HG03342 (cell line): Measurements from ENCODE around the gene TBX1.

ENCODE experiments used
- ATAC-seq: cut with Tn5 transposase; IDR thresholded peaks from one replicate; pipeline ENCODE4 v1.9.1; 2021; ENCODE audit warnings: mild to moderate bottlenecking, moderate library complexity; ENCODE audit not compliant: unreplicated experiment

Gene TBX1

DNA sequence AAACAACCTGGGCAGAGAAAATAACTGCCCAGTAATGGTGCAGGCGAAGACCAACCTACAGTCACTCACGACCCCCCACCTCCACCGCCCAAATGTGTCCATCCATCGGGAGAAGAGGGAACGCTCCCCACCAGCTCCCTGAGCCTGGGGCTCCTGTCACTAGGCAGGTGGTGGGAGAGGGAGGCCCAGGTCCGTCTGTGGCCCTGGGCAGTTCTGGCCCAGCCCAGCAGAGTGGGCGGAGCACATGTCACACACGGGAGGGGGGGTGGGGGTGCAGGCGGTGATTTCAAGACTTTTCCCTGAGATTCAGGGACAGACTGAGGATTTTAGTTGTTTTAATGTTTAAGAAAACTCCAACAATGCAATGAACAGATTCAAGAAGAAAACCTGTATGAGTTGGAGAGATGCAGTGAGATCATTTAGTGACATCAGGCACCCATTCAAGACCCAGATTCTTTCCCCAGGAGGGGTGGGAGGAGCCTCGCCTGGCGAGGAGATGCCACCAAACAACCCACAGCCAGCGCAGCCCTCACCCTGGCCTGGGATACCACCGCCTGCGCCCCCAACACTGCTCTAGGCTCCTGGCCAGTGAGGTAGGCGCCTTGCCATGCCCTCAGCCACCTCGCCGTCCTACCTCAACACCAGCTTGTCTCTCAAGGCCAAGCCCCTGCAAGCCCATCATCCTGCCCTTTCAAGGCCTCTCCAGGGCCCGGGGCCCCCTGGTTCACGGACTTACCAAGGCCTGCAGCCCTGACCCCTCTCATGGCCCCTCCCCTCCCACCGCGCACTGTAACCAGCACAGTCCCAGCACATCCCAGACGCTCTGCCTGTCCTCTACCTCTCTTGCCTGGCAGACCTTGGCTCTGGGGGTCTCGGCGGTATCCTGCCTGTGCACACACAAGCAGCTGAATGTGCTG is 36.8 kb downstream of the TBX1 start:
- no peak for ATAC-seq

DNA sequence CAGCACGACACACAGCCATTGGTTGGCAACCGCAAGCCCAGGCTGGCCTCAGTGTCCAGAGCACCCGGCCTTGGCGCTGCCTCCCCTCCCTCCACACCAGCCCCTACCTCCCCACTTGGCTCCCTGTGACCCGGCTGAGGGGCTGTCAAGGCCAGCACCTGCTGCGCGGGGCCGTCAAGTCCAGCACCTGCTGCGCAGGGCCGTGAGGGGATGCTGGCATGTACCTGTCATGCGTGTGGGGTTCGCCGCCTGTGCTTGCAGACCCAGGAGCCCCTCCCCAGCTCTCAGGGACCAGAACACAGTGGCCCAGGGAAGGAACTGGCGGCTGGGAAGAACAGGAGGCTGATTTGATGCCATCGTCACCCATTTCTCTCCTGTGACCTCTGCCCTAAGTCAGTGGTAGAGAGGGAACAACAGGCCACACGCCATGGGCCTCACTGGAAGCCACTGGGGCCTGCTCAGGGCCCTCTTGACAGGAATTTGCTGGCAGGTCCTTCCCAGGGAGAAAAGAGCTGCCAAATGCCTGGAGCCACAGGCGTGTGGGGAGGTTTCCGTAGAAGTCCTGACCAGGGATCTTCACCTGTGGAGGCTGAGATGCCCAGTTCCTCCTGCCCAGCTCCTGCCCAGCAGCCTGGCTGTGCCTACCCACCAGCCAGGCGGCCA is 37.6 kb downstream of the TBX1 start:
- no peak for ATAC-seq

DNA sequence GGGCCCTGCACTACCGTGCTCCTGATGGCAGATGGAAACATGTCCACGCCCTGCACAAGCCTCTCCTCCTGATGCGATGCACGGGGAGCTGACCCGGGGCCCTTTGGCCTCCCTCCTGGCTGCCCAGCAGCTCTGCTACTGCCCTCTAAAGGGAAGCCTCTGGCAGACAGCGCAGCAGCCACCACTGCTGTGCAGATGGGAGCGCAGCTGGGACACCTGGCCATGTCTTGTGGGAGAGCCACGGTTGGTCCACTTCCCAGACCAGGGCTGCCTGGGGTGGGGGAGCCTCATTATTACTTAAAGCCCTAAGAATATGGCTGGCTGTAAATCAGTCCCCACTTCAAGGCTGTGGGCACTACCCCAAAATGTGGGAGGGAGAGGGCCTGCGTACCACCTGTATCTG is 38.3 kb downstream of the TBX1 start:
- no peak for ATAC-seq

DNA sequence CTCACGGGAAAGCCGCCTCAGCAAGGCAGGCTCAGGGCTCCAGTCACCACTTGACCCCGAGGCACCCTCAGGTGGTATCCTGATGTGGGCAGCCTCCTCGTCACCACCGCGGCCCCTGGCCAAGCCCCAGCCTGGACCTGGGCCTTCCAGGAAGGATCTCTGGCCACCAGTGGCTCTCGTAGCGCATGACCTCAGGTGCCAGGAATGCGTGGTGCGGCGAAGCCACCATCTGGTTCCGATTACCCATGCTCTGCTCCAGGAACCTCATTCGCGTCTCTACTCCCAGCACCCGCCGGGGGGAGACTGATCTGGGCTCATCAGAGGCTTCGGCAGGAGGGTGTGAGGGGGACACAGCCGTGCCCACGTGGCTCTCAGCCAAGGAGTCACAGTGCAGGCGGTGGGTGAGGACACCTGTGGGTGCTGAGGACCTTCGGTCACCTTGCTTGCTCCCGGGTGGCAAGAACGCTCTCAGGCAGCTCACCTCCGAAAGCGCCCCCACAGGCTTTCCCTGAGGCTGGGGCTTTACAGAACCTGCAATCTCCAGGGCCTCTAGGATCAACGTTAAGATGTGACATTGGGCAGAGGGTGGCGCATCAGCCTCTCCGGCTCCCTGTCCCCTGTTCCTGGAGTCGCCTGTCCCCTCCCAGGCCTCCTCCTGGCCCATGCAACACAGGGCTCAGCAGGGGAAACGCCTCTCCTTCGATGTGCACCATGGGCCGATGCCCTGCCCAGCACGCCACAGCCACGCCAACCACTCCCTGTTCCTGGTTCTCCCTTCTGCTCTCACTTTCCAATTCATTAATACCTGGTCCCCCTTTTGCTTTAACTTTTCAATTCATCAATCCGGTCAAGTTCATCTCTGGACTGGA is 39.0 kb downstream of the TBX1 start:
- no peak for ATAC-seq

DNA sequence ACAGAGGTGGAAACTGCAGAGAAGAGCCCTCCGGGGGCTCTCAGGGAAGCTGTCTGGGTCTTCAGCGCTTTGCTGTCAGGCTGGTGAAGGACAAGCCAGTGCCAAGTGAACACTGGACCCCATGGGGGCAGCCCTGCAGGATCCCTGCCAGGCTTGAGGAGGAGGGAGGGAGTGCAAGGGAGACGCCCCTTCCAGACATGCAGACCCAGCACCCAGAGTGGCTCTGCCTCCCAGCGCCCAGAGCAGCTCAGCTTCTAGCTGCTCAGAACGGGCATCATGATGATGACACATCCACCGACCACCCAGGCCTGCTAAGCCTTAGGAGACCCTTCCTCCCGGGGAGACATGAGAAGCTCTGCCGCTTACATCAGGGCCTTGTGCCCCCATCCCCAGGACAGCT is 39.7 kb downstream of the TBX1 start:
- no peak for ATAC-seq

DNA sequence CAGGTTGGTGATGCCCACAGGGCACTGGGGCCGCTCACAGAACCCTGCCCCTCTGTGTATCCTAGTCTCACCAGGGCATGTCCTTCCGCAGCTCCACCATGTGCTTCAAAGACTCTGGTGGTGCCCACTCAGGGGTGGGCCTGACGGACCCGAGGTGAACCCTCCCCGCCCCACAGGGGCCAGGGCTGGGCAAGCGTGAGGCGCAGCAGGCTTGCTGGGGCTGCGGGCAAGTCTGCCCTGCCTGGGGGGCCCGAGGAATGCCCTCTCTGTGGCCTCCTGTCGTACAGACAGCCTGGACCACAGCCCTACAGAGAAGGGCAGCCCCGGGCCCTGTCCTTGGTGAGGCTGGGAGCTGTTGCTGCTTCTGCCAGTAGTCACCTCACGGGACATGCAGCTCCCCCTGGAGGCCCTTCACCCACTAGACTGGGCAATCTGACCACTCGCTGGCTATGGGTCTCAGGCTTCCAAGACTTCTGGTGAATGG is 40.2 kb downstream of the TBX1 start:
- ATAC-seq: no peak

DNA sequence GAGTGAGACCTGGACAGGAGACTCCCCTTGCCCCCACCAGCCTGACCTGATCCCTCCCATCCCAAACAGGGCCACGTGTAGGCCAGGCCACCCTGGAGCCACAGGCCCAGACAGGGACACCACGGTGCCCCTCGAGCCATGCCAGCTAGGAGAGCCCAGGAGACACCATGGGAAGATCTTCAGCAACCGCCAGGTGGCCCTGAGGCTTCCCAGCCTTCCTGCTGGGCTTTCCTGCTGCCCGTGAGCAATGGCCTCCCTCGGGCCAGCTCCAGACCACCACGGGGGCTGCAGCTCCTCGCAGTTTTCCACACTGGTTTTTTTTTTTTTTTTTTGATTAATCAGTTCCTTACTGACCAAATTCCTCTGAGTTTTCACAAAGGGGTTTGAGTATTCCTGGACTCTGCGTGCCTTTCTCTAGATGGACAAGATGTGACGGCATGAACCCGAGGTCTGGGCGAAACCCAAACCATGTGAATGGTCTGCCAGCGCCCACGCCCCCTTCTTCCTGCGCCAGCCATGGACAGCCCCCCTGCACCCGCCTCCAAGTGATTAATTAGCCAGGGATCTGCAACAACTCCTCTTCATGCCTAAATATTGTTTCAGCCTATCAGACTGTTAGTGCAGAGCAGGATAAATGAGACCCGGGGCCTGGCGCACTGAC is 40.9 kb downstream of the TBX1 start:
- no peak for ATAC-seq

DNA sequence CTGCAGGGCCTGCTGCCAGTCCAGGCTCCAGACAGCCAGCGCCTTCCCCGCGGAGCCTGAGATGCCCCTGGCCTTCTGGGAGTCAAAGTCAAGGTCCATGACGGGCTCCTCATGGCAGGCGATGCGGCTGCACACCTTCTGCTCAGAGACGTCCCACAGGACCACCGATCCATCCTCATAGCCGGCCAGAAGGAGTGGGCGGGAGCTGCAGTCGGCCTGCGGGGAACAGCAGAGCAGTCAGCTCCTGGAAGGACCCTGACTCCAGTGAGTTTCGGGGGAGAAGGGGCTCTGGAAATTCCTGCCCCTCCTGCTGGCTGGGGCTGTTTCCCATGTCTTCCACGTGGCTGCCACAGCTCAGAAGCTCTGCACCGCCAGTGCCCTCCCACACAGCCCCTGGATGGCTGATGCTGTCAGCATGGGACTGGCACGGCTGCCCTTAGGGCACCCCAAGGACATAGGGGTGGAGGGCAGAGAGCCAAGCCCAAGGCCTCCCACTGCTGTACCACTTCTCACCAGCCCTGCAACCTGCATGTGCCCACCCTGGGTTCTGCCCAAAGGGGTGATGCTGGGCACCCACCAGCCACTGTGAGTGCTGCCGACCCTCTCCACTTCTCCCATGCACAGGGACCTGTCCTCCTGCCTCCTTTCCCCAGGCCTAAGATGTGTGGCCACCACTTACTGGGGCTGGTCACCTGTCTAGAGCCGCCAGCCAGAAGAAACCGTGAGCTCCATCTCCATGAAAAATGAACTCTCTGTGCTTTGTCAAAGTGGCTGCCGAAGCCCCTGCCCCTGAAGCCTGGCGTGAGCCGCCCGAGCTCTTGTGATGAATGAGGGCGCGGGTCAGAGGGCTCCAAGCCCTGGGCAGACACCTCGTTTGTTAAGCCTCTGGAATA is 41.7 kb downstream of the TBX1 start:
- no peak for ATAC-seq

DNA sequence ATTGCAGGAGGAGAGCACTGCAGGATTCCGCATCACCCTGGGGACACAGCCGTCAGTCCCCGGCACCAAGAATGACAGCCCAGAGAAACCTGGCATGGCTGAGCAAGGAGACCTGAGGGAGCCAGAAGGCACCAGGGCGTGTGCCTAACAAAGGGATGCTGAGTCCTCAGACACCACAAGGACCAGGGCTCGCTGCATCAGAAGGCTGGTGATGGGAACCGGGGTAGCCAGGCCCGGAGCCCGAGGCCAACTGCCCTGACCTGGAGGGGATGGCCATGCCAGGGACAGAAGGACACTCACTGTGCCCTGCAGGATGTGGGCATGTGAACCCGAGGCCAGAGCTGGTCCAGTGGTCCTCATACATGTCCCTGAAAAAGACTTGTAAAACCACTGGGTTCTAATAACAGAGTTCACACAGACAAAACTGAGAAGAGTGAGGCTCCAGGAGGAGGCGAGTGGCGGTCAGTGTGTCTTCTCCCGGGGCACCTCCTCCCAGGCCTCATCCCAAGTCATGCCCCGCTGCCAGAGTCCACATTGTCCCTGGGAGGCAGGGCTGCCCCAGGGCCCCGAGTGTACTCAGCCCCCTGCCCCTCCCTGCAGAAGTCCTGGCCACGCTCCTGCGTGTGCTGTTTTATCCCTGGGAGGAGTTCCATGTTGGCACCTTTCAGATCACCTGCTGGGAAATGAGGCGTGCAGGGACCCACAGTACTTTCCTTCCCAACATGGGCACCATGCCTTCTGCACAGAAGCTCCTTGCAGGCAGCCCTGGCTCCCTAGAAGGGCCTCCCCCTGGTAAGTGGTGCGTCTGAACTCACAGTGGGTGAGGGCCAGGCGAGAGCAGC is 42.5 kb downstream of the TBX1 start:
- ATAC-seq: no peak

DNA sequence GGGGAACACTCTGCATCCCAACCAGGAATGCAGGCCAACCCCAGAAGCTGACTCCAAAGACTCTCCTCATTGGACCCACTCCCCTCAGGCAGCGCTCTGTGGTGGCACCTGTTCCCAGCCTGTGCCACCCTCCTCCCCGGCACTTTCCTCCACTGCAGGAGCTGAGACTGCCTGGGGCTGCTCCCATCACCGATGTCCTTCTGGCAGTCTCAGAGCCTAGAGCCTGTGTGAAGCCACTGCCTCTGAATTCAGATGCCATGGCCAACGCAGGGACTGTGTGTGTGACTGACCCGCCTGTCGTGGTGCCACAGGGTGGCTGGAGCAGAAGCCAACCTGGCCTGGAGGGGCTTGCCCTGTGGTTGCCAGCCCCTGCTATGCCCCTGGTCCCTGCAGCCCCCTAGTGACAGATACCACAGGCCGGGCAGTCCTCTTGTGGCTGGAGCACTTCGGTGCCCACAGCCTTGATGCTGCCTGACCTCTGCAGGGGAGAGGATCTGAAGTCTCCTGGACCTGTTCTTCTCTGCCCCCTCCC is 43.2 kb downstream of the TBX1 start:
- no peak for ATAC-seq

DNA sequence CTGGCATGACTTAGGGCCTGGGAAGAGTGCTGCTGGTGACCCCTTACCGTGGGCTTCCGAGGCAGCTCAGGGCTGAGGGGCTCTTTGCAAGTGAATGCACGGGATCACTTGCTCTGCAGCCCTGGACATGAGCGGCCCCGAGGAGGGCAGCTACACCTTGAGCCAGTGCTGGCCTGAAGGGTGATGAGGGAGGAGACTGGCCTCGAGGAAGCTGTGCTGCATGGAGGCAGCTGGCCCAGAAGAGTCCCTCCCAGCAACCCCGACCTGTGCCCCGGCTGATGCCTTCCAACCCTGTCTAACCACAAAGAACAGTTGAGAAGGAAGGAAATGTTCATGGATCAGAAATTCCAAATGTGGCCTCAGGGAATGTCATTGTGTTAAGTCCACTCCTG is 45.2 kb downstream of the TBX1 start:
- ATAC-seq: no peak

DNA sequence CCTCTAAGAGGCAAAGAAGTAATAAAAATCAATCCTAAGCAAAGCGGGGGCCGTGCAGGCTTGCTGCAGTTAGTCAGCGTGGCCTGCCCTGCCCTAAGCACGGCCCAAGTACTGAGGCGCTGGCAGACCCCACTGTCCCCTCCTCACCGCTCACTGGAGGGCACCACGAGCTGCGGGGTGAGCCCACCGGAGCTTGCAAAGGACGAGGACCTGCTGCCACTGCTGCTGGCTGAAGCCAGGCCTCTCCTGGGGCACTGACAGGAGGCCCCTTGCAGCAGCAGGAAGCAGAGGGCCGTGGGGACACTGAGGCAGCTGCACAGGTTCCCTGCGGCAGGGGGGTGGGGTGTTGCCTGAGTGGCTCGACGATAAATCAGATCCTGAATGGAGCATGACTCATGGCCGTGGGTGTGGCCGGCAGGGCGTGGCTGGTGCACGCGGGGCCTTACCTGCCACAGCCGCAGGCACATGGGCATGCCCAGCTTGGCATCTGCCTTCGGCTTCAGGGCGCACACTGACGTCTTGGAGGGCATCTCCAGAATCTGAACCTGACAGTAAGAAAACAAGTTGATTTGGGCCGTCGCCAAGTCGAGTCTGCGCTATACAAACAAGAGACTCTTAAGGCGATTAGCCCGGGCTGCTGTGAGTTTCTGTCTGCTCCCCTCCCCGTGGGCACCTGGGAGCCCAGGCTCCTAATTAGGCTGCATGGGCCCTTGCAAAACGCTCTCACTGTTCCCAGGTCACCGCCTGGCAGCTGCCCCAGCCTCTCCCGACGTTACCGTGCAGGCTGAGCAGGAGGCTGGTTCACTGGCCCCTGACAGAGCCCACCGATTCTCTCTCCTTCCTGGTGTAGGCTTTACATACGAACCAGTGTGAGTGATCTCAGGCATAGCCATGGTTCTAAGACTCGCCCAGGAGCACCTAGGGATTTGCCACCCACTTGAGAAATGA is 45.9 kb downstream of the TBX1 start:
- no peak for ATAC-seq

DNA sequence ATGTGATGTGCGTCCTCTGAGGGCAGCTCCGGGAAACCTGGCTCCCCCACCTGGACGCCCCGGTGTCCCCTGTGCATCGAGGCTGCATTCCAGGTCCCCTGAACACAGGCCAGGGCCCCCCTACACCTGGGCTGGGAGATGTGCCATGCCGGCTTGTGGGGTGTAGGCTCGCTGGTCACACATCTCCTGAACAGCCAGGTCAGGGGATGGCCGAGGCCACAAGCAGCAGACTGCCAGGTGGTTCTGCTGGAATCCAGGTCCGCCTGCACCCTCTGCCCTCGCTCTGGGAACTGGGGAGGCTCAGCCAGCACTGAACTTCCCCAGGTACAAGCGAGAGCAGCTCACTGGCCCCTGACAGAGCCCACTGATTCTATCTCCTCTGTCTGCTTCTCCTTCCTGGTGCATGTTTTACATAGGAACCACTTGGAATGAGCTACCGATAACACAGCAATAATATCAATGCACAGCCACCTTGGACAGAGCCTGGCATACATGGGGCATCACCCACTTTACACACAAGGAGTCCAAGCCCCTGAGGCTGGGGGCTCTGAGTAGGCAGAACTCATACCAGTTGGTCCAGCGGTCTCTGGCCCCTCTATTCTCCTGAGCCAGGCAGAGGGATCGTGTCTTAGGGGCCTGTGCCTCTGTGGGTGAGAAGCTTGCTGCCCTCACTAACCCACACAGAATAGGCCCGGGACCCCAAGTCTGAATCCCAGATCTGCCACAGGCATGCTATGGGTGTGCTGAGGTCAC is 46.8 kb downstream of the TBX1 start:
- ATAC-seq: no peak

DNA sequence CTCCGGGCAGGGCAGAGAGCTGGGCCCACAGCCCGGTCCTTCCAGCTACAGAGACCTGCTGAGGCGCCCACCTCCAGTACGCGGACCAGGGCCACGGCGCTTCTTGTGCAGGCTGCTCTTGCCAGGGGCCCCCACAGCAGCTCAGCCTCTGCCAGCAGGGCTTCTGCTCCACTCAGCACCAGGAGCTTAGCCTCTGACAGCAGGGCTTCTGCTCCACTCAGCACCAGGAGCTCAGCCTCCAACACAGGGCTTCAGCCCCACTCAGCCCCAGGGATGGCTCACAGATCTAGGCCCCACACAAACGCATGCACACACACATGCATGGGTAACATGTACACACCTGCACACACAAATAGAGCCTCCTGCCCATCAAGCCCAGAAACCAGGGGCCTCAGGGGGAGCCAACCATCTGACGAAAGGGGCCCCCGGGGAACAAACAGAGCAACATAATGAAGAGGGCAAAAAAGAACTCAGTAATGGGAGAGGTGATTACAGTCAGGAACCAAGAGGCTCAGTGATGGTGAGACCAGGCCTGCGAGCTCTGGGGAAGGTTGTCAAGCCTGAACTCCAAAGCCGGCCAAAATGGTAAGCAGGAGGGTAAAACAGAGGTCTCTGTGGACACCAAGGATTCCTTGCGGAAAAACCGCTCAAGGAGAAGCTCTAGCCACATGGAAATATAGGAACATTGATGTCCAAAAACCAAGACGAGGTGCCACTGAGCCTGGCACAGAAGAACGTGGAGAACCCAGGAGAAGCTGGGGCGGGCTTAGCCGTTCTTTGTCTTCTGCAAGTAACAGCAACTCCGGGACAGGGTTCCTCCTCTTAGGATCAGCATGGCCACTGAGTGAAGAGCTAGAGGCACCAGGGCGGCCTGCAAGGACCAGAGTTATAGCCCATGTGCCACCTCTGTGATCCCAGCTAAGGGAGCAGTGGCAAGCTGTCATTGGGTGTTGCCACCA is 47.6 kb downstream of the TBX1 start:
- no peak for ATAC-seq

DNA sequence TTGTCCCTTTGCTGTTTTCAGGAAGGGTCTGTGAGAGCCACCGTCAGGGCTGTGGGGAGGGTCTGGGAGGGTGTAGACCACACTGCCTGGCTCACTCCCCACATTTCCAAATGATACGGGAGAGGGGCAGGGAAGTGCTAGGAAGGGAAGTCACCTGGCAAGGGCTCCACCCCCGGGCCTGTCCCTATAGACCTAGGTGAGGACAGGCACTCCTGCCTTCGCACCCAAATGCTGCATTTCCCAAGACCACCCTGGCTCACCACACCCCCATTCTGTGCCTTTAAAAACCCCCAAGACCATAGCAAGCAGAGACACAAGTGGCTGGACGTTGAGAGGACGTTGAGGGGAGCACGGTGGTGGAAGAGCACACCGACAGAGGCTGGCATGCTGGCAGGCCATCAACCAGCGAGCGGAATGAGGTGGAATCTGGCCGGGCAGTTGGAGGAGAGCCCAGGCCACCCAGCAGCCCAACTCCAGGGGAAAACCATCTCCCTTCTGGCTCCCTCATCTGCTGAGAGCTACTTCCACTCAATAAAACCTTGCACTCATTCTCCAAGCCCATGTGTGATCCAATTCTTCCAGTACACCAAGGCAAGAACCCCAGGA is 48.4 kb downstream of the TBX1 start:
- no peak for ATAC-seq
